DMS153 treated with DMSO at 0.1 percent for 48 hours (cell line): ENCODE data around the gene AFF2.

Experiments
- DNase-seq: peaks from one replicate; lab custom pipeline; 2025; ENCODE audit not compliant: unreplicated experiment; lab: John Stamatoyannopoulos, UW

AFF2 gene

DNA sequence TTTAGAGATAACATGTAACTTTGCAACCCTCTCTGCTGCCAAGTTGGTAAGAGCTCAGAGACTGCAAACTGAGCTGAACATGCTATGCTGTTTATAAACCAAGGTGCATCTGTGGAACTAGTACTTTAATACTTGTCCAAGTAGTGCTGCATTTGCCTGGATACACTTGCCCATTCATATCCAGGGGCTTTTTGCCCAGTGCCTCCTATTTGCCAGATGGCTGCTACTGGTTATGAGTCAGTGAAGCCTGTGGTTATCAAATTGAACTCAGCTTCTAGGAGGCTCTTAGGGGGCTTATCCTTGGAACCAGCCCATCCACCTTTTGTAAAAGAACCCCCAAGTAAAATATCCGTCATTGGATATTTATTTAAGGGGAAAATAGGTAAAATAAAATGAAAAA, 79.6 kb downstream of the AFF2 start:
- no peak for DNase-seq

- no peak for DNase-seq
These were observed 81.9 kb downstream of the AFF2 start for GRCh38 chrX:148582353-148582752.

- no peak for DNase-seq
These were observed 88.4 kb downstream of the AFF2 start for GRCh38 chrX:148588649-148589310.

GRCh38 chrX:148592595-148592994, 92.2 kb downstream of the AFF2 start:
- no peak for DNase-seq

DNA sequence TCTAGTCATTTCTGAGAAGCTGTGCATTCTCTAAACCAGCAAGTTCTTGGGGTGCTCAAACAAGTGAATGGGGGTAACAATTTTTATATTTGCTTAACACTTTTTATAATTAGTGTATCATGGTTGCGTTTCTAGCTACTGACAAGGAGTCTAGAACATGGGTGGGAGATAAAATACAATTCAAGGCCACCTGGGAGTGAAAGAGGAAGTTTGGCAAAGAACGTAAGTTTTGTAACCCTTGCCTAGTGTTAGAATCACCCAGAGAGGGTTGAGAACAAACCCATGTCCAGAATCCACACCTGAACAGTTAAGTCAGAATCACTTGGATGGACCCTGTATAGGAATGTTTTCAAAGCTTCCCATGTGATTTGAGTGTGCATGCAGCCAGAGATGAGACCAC, 92.7 kb downstream of the AFF2 start:
- DNase-seq = no peak

GRCh38 chrX:148593987-148594386, 93.6 kb downstream of the AFF2 start:
- DNase-seq = no peak

DNA sequence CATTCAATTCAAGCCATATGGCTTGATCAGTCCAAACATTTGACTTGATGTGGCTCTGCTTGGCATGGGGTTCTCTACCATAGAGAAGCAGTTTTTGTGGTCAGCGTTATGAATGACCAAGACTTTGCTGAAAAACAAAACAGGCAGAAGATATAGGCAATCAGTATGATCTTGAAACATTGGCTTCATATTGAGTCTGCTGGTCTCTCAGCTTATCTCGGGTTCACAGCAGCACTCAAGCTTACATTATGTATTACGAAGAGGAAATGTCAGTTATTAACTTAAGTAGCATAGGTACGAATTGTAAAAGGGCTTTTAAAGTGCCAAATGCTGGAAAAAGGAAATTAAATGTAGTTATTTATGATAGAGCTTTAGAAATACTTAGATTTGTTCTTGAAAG, 99.0 kb downstream of the AFF2 start:
- DNase-seq = no peak

- DNase-seq = no peak
These were observed 99.7 kb downstream of the AFF2 start for GRCh38 chrX:148600131-148600530.

GRCh38 chrX:148600581-148600980, 100.2 kb downstream of the AFF2 start:
- no peak for DNase-seq

- no peak for DNase-seq
These were observed 100.6 kb downstream of the AFF2 start for GRCh38 chrX:148601034-148601433.

DNA sequence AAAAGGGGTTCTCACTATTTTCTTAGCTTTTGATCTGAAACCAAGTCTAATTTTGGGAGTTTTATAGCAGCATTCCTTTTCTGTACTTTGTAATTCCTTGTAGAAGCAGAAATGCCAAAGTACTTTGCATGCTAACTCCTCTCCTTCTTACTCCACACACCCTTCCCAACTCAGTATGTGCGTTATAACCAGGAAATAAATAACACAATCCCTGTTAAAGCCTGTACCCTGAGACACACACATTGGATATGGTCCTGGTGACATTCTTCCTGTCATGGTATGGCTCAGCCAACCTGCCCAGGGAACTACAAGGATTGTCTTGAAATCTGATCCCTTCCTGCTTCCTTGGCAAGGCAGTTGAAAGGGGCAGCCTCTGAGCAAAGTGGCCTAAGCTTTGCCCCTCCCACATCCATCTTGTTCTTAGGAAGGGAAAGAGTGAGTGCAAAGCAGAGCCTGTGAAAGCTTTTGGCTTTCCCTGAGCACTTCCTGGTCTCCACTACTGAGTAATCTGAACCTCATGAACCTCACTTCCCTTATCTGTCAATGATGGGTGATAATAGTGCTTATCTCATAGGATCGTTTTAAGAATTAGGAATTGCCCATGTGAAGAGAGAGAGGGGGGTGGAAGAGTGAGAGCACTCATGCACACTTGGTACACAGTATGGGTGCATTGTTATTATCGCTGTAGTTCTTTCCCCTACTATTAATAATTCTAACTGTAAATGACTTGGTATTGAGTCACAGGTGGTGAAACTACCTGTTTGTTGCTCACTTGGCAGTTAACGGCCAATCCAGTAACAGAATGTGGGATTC, 109.3 kb downstream of the AFF2 start:
- DNase-seq = peak; percentile 59

DNA sequence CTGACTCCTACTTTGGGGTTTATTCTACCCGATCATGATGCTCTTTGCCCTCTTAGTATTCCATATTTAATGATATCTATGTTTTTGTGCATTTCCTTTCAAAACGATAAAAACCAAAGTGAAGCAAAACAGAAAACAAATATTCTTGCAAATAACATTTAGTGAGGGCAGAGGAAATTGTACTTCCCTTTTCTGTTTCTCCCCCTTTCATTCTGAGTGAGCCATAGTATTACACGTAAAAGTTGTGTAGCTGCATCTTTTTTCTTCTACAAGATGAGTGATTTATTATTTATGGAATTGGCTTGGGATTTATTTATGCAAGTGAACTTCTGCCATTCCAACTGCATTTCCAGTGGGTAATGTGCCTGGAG, 109.9 kb downstream of the AFF2 start:
- no peak for DNase-seq

DNA sequence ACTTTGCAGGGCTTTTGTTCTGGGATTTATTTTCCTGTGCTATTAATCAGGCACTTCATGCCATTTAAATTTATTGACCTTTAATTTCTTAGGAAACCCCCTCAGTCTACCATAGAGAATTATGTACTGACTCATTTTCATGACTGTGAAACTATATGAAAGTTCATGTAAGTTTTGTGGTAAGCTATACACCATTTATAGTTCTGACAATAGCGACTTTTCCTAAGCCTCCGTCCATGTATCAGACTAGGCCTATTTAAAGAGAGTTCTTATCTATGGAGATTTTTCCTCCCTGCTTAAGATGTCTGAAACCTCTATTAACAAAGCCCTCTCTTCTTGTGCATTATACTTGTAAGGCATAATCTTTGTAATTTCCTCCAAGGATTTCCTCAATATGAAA, 111.6 kb downstream of the AFF2 start:
- no peak for DNase-seq

- no peak for DNase-seq
These were observed 112.0 kb downstream of the AFF2 start for GRCh38 chrX:148612431-148612830.

GRCh38 chrX:148613636-148614035, 113.2 kb downstream of the AFF2 start:
- no peak for DNase-seq

- no peak for DNase-seq
These were observed 115.1 kb downstream of the AFF2 start for GRCh38 chrX:148615491-148615890.

- DNase-seq = no peak
These were observed 118.3 kb downstream of the AFF2 start for GRCh38 chrX:148618470-148619445.

DNA sequence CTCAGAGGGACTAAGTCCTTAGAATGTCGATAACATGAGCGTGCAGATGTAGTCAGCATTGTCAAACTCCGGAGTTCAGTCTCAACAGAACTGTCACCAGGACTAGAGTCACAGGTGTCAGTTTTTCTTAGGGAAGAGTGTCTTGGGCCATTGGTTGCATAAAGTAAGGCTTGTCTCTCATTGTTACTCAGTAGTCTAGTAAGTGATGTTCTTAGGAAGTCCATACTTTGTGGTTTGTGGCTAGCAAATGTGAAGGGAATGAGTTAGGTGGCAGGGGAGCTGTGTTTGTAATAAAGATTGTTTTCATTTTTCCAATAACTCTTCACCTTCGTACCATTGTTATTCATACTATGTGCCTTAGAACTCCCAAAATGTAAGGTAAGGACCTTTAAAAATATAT, 119.6 kb downstream of the AFF2 start:
- no peak for DNase-seq

- DNase-seq = no peak
These were observed 124.6 kb downstream of the AFF2 start for GRCh38 chrX:148624951-148625474.

DNA sequence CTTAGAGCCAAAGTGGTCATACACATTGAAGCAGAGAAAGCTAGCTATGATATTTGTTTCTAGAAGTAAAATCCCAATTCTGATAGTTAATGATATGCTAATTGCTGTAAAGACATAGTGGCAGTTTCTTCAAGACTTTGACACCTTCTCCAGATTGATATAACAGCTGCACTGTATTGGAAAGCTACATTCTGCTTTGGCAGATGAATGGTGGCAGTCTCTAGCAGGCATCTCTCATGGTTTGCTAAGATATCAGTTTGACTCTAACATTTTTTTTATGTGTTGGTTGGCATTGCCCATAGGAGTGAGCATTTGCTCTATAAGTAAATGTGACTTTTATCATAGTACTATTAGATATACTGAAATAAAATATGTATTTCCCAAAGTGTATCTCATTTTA, 128.2 kb downstream of the AFF2 start:
- no peak for DNase-seq

GRCh38 chrX:148629434-148629833, 129.0 kb downstream of the AFF2 start:
- DNase-seq = no peak
